ENCODE measurements around the gene LILRB3.
"Not testable (repeated sequence)": the region's sequence is repeated elsewhere in the genome, so short reads cannot be mapped to it uniquely, and the experiment has no call there.

The LILRB3 gene

GRCh38 chr19:54197121-54197520 lies 25.7 kb downstream of the LILRB3 start:
- Mint-ChIP-seq H3K27me3 (no peaks in the 10 kb centered on the region), H3K9me3 (no peaks in the 10 kb centered on the region), H3K4me3 (no peak overlapping the region), H3K36me3 (peaks cover 25 to 44% of the 10 kb centered on the region in 2 donors), H3K27ac (no peak overlapping the region), H3K4me1 (peaks cover 18 to 33% of the 10 kb centered on the region in 2 donors)
- ATAC-seq (replicated peaks) (no peak), DNase-seq (no peak)

- no peak overlapping the region for H3K27ac Mint-ChIP-seq
- H3K27me3 Mint-ChIP-seq, result no peaks in the 10 kb centered on the region
- peaks cover 23 to 33% of the 10 kb centered on the region in 2 donors for H3K4me1 Mint-ChIP-seq
- no peak for ATAC-seq (replicated peaks)
- H3K4me3 Mint-ChIP-seq, result no peak overlapping the region
- H3K9me3 Mint-ChIP-seq, result no peaks in the 10 kb centered on the region
- DNase-seq, result no peak
- H3K36me3 Mint-ChIP-seq, result peaks cover 20 to 42% of the 10 kb centered on the region in 2 donors
These were observed 26.3 kb downstream of the LILRB3 start for GRCh38 chr19:54196536-54196935.

- not testable (repeated sequence) for H3K27me3 Mint-ChIP-seq; ATAC-seq (replicated peaks); H3K4me3 Mint-ChIP-seq; H3K27ac Mint-ChIP-seq; DNase-seq; H3K9me3 Mint-ChIP-seq
- Mint-ChIP-seq H3K36me3 (peaks cover 12 to 32% of the 10 kb centered on the region in 2 donors), H3K4me1 (peaks cover 17 to 25% of the 10 kb centered on the region in 2 donors)
These were observed 28.3 kb downstream of the LILRB3 start for GRCh38 chr19:54194463-54194862.

GRCh38 chr19:54193011-54193410 lies 29.8 kb downstream of the LILRB3 start:
- H3K27ac Mint-ChIP-seq, result no peak overlapping the region
- peak overlapping the region in 1 of 2 donors; percentile 46 for H3K4me3 Mint-ChIP-seq
- H3K36me3 Mint-ChIP-seq, result peaks cover 12 to 28% of the 10 kb centered on the region in 2 donors
- no peaks in the 10 kb centered on the region for H3K9me3 Mint-ChIP-seq
- H3K4me1 Mint-ChIP-seq, result peaks cover 13 to 30% of the 10 kb centered on the region in 2 donors
- no peak for ATAC-seq (replicated peaks)
- no peaks in the 10 kb centered on the region for H3K27me3 Mint-ChIP-seq
- DNase-seq, result no peak

- H3K27ac Mint-ChIP-seq, result peak overlapping the region; percentile 84
- peaks cover 18 to 29% of the 10 kb centered on the region in 2 donors for H3K36me3 Mint-ChIP-seq
- ATAC-seq (replicated peaks), result no peak
- no peaks in the 10 kb centered on the region for H3K27me3 Mint-ChIP-seq
- no peaks in the 10 kb centered on the region for H3K9me3 Mint-ChIP-seq
- DNase-seq, result no peak
- H3K4me3 Mint-ChIP-seq, result peak overlapping the region; percentile 91 to 96
- H3K4me1 Mint-ChIP-seq, result peaks cover 20 to 41% of the 10 kb centered on the region in 2 donors
These were observed 30.9 kb downstream of the LILRB3 start for GRCh38 chr19:54191811-54192453.

GRCh38 chr19:54191011-54191810 lies 31.6 kb downstream of the LILRB3 start, which contains the start of gene TSEN34:
TSS of gene TSEN34 (plus strand) at chr19:54191308. CDS start at chr19:54191365, 57 bp downstream.
- Mint-ChIP-seq H3K27me3 (no peaks in the 10 kb centered on the region), H3K27ac (peak within 1 kb of the TSS; percentile 99), H3K9me3 (no peaks in the 10 kb centered on the region), H3K4me1 (peaks cover 23 to 47% of the 10 kb centered on the region in 2 donors), H3K4me3 (peak within 1 kb of the TSS; percentile 91 to 96), H3K36me3 (peaks cover 24 to 36% of the 10 kb centered on the region in 2 donors)
- DNase-seq (no peak), ATAC-seq (replicated peaks) (peak; percentile 36)

- Mint-ChIP-seq H3K4me1 (peaks cover 23 to 47% of the 10 kb centered on the region in 2 donors), H3K27ac (peak overlapping the region; percentile 99), H3K36me3 (peaks cover 23 to 35% of the 10 kb centered on the region in 2 donors), H3K4me3 (peak overlapping the region; percentile 91 to 96), H3K27me3 (no peaks in the 10 kb centered on the region), H3K9me3 (no peaks in the 10 kb centered on the region)
- ATAC-seq (replicated peaks) (peak; percentile 69 to 70), DNase-seq (peak; percentile 100)
These were observed 32.2 kb downstream of the LILRB3 start for GRCh38 chr19:54190503-54191010.

- Mint-ChIP-seq H3K27me3 (no peaks in the 10 kb centered on the region), H3K4me3 (peak overlapping the region; percentile 91 to 96), H3K36me3 (peaks cover 23 to 33% of the 10 kb centered on the region in 2 donors), H3K4me1 (peaks cover 23 to 47% of the 10 kb centered on the region in 2 donors), H3K27ac (peak overlapping the region; percentile 99), H3K9me3 (no peaks in the 10 kb centered on the region)
- peak; percentile 100 for DNase-seq
- ATAC-seq (replicated peaks), result peak; percentile 61 to 65
These were observed 32.9 kb downstream of the LILRB3 start for GRCh38 chr19:54189735-54190502.

GRCh38 chr19:54189145-54189734 lies 33.6 kb downstream of the LILRB3 start, which contains the start of gene MBOAT7:
TSS of gene MBOAT7 (minus strand) at chr19:54189580. CDS start at chr19:54188508, 1,072 bp downstream.
- peak; percentile 19 to 40 for ATAC-seq (replicated peaks)
- H3K4me1 Mint-ChIP-seq, result peaks cover 23 to 47% of the 10 kb centered on the region in 2 donors
- peaks cover 25 to 33% of the 10 kb centered on the region in 2 donors for H3K36me3 Mint-ChIP-seq
- no peaks in the 10 kb centered on the region for H3K27me3 Mint-ChIP-seq
- DNase-seq, result no peak
- H3K9me3 Mint-ChIP-seq, result no peaks in the 10 kb centered on the region
- peak within 1 kb of the TSS; percentile 99 for H3K27ac Mint-ChIP-seq
- peak within 1 kb of the TSS; percentile 91 to 96 for H3K4me3 Mint-ChIP-seq

- Mint-ChIP-seq H3K36me3 (peaks cover 29 to 37% of the 10 kb centered on the region in 2 donors), H3K27ac (peak overlapping the region; percentile 81), H3K9me3 (no peaks in the 10 kb centered on the region), H3K4me1 (peaks cover 23 to 46% of the 10 kb centered on the region in 2 donors), H3K27me3 (no peaks in the 10 kb centered on the region), H3K4me3 (peak overlapping the region; percentile 91 to 96)
- ATAC-seq (replicated peaks) (no peak), DNase-seq (no peak)
These were observed 34.5 kb downstream of the LILRB3 start for GRCh38 chr19:54188215-54188871.

- peaks cover 16 to 33% of the 10 kb centered on the region in 2 donors for H3K4me1 Mint-ChIP-seq
- peaks cover 25 to 35% of the 10 kb centered on the region in 2 donors for H3K36me3 Mint-ChIP-seq
- peak overlapping the region; percentile 31 to 91 for H3K4me3 Mint-ChIP-seq
- no peaks in the 10 kb centered on the region for H3K9me3 Mint-ChIP-seq
- H3K27me3 Mint-ChIP-seq, result no peaks in the 10 kb centered on the region
- DNase-seq (no peak), ATAC-seq (replicated peaks) (no peak)
- H3K27ac Mint-ChIP-seq, result peak overlapping the region; percentile 77
These were observed 35.8 kb downstream of the LILRB3 start for GRCh38 chr19:54186934-54187381.

GRCh38 chr19:54186351-54186750 lies 36.5 kb downstream of the LILRB3 start:
- DNase-seq (no peak), ATAC-seq (replicated peaks) (no peak)
- no peak overlapping the region for H3K4me3 Mint-ChIP-seq
- no peaks in the 10 kb centered on the region for H3K9me3 Mint-ChIP-seq
- H3K4me1 Mint-ChIP-seq, result peaks cover 12 to 26% of the 10 kb centered on the region in 2 donors
- no peak overlapping the region for H3K27ac Mint-ChIP-seq
- peaks cover 24 to 30% of the 10 kb centered on the region in 2 donors for H3K36me3 Mint-ChIP-seq
- H3K27me3 Mint-ChIP-seq, result no peaks in the 10 kb centered on the region

GRCh38 chr19:54183431-54183830 lies 39.4 kb downstream of the LILRB3 start:
- ATAC-seq (replicated peaks) (no peak), DNase-seq (no peak)
- Mint-ChIP-seq H3K4me1 (peaks cover 12 to 29% of the 10 kb centered on the region in 2 donors), H3K9me3 (no peaks in the 10 kb centered on the region), H3K36me3 (peaks cover 36 to 54% of the 10 kb centered on the region in 2 donors), H3K4me3 (no peak overlapping the region), H3K27ac (no peak overlapping the region), H3K27me3 (no peaks in the 10 kb centered on the region)

All from stimulated activated naive B cell treated with anti-CD40 and anti-IgM and Interleukin-4, amounts not matched to agents 10 μg/mL and 1 μg/mL and 100 μg/mL, for 72 hours (primary cell).